Caco-2 (cell line): ENCODE data around the gene DPH1. TPM values are rescaled to one million over a fixed set of nuclear protein-coding genes. Genes with fewer than 3 reads are reported as not detected.

Source experiments
- BruUV-seq: library from RNA; stranded (reverse); fragments of 400-500 nt; replicated peaks from 2 replicates; lab custom pipeline; 2021; lab: Mats Ljungman, UMichigan
- CTCF ChIA-PET: fragments of 300-600 bp; sonication (Branson Sonifier 250); formaldehyde crosslinking; loops from one replicate; lab custom pipeline; 2022; ENCODE audit warnings: antibody characterized with exemption; lab: Charles Lee
- POLR2A ChIA-PET: fragments of 300-600 bp; sonication (Branson Sonifier 250); formaldehyde crosslinking; loops from one replicate; lab custom pipeline; 2022; ENCODE audit warnings: antibody characterized with exemption; lab: Charles Lee
- DNase-seq, 2 experiments: peaks; one replicate each; pipeline versions ENCODE4 v3.0.0 to v3.0.0-alpha.2; 2020 to 2022
- H3K27me3 ChIP-seq: replicated peaks from 2 replicates; pipeline ENCODE4 v1.6.0; 2011; ENCODE audit warnings: low read length; ENCODE audit not compliant: control insufficient read depth, insufficient read depth
- H3K36me3 ChIP-seq: 2 replicates; pipeline ENCODE4 v1.5.1; 2011; ENCODE audit warnings: low read length; ENCODE audit not compliant: control insufficient read depth, insufficient read depth
- H3K4me1 ChIP-seq: fragments of 250-450 bp; sonication (Bioruptor Pico); 2 replicates; pipeline ENCODE4 v1.5.1; 2020; ENCODE audit warnings: mild to moderate bottlenecking
- H3K4me3 ChIP-seq: 2 replicates; pipeline ENCODE4 v1.5.1; 2011; ENCODE audit warnings: low read depth, mild to moderate bottlenecking, control low read depth, low read length
- H3K9me3 ChIP-seq: fragments of 250-450 bp; sonication (Bioruptor Pico); 2 replicates; pipeline ENCODE4 v1.5.1; 2020; ENCODE audit warnings: mild to moderate bottlenecking, moderate library complexity
- H3K27ac Mint-ChIP-seq: one replicate; pipeline ENCODE4 v1.8.0; 2022; ENCODE audit warnings: mixed read lengths; ENCODE audit not compliant: unreplicated experiment
- H3K27me3 Mint-ChIP-seq: one replicate; pipeline ENCODE4 v1.8.0; 2022; ENCODE audit warnings: mixed read lengths; ENCODE audit not compliant: insufficient read depth, unreplicated experiment
- H3K36me3 Mint-ChIP-seq: one replicate; pipeline ENCODE4 v1.8.0; 2022; ENCODE audit warnings: mild to moderate bottlenecking, mixed read lengths; ENCODE audit not compliant: insufficient read depth, unreplicated experiment
- H3K4me1 Mint-ChIP-seq: one replicate; pipeline ENCODE4 v1.8.0; 2022; ENCODE audit warnings: low read depth, mixed read lengths; ENCODE audit not compliant: unreplicated experiment
- H3K4me3 Mint-ChIP-seq: one replicate; pipeline ENCODE4 v1.8.0; 2022; ENCODE audit warnings: mild to moderate bottlenecking, moderate library complexity, mixed read lengths; ENCODE audit not compliant: unreplicated experiment
- H3K9me3 Mint-ChIP-seq: one replicate; pipeline ENCODE4 v1.8.0; 2022; ENCODE audit warnings: mixed read lengths; ENCODE audit not compliant: unreplicated experiment
- intact Hi-C: fragments of 100-400 bp; cut with micrococcal nuclease; formaldehyde crosslinking; loops from one replicate; pipeline ENCODE4 v1.10.0; 2022; ENCODE audit not compliant: unreplicated experiment
- total RNA-seq: library from RNA; stranded (reverse); gene quantifications from 2 replicates; pipeline ENCODE4 v1.2.3, GENCODE V29; 2022
- TF ChIP-seq, protein P1 (sequence below), 2 experiments: fragments of 200-600 bp in 1 of 2; IDR thresholded peaks; 1 replicate in 1 of 2; 2 replicates in 1 of 2; pipeline versions ENCODE4 v1.5.1 to v1.8.0; 2011 to 2022; ENCODE audit warnings: antibody characterized with exemption in 1 of 2, control low read depth in 1 of 2, inconsistent platforms in 1 of 2, low read depth in 1 of 2, low read length in 1 of 2, mild to moderate bottlenecking in 1 of 2, moderate library complexity in 1 of 2; ENCODE audit not compliant: insufficient read depth in 1 of 2, severe bottlenecking in 1 of 2, unreplicated experiment in 1 of 2

DPH1 gene
- total RNA-seq, 1 experiment from 2014 or later = 52.0 TPM

DNA sequence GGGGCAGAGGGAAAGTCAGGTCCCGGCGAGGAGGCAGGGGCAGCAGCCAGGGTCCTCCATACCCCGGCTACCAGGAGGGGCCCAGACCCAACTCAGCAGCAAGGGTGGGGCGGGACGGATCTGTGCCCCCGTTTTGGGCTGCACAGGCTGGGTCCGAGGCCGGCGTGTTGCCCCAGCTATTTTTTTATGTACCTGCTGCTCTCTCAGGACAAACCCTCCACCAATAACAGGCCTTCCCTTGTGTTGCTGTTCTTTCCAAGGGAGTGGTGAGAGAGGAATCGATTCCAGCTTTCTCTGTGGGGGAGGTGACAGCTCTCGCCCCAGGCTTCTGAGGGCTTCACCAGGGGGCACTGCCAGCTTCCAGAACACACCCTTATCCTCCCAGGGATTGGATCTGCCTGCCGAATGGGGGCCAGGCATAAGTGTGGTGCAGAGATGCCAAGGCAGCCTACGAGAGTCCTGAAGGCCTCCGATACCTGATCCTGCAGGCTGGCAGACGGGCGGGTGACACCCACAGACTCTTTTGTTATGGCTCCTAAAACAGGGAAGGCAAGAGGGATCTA is 27.1 kb upstream of the DPH1 start:
- H3K27ac Mint-ChIP-seq = peak overlapping the region; percentile 70
- CTCF ChIA-PET = interaction anchor here (1.0 kb wide), 1 partner anchor 94 kb away, joined by 4 read pairs; no protein-coding TSS in a partner anchor

DNA sequence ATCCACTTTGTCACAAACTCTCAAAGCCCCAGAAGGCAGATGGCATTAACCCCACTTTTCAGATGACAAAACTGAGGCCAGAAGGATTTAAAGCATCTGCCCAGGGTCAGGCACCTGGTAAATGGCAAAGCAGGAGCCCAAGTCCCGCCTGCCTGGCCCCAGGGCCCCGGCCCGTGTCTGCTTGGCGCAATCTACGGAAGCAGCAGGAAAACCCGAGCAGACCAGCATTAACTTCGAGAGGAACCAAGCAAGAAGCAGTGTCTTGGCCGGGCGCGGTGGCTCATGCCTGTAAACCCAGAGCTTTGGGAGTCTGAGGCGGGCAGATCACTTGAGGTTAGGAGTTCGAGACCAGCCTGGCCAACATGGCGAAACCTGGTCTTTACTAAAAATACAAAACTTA is 26.4 kb upstream of the DPH1 start:
- Histone ChIP-seq H3K27me3 (no peaks in the 10 kb centered on the region), H3K4me1 (peaks cover 17% of the 10 kb centered on the region), H3K36me3 (no peaks in the 10 kb centered on the region), H3K9me3 (no peaks in the 10 kb centered on the region), H3K4me3 (no peak overlapping the region)
- no TSS peak for BruUV-seq
- TF ChIP-seq, protein P1, sequence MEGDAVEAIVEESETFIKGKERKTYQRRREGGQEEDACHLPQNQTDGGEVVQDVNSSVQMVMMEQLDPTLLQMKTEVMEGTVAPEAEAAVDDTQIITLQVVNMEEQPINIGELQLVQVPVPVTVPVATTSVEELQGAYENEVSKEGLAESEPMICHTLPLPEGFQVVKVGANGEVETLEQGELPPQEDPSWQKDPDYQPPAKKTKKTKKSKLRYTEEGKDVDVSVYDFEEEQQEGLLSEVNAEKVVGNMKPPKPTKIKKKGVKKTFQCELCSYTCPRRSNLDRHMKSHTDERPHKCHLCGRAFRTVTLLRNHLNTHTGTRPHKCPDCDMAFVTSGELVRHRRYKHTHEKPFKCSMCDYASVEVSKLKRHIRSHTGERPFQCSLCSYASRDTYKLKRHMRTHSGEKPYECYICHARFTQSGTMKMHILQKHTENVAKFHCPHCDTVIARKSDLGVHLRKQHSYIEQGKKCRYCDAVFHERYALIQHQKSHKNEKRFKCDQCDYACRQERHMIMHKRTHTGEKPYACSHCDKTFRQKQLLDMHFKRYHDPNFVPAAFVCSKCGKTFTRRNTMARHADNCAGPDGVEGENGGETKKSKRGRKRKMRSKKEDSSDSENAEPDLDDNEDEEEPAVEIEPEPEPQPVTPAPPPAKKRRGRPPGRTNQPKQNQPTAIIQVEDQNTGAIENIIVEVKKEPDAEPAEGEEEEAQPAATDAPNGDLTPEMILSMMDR (IDR thresholded peaks at IDR 0.05; ENCODE audit: insufficient read depth in 1 of 2, low read depth in 1 of 2, low read length in 1 of 2, severe bottlenecking in 1 of 2, unreplicated experiment in 1 of 2) = no peak
- H3K36me3 Mint-ChIP-seq = peaks cover 6% of the 10 kb centered on the region
- ChIA-PET POLR2A (no interaction called here), CTCF (no interaction called here)
- DNase-seq = no peak
- no peaks in the 10 kb centered on the region for H3K9me3 Mint-ChIP-seq
- peaks cover 18% of the 10 kb centered on the region for H3K4me1 Mint-ChIP-seq
- no peaks in the 10 kb centered on the region for H3K27me3 Mint-ChIP-seq
- intact Hi-C loops = no loop called here
- H3K4me3 Mint-ChIP-seq = no peak overlapping the region
- H3K27ac Mint-ChIP-seq = no peak overlapping the region

More for the DNA sequence above, 27.1 kb upstream of the DPH1 start:
- no peak overlapping the region for H3K4me3 ChIP-seq
- no peak for DNase-seq
- H3K27me3 ChIP-seq = no peaks in the 10 kb centered on the region
- Mint-ChIP-seq H3K27me3 (no peaks in the 10 kb centered on the region), H3K4me1 (peaks cover 14% of the 10 kb centered on the region), H3K4me3 (no peak overlapping the region), H3K9me3 (no peaks in the 10 kb centered on the region), H3K36me3 (peaks cover 6% of the 10 kb centered on the region)
- H3K36me3 ChIP-seq = no peaks in the 10 kb centered on the region
- POLR2A ChIA-PET = no interaction called here
- H3K4me1 ChIP-seq = peaks cover 22% of the 10 kb centered on the region
- intact Hi-C loops = no loop called here
- TF ChIP-seq, protein P1 (IDR thresholded peaks at IDR 0.05; ENCODE audit: insufficient read depth in 1 of 2, low read depth in 1 of 2, low read length in 1 of 2, severe bottlenecking in 1 of 2, unreplicated experiment in 1 of 2) = no peak
- no peaks in the 10 kb centered on the region for H3K9me3 ChIP-seq
- no TSS peak for BruUV-seq

DNA sequence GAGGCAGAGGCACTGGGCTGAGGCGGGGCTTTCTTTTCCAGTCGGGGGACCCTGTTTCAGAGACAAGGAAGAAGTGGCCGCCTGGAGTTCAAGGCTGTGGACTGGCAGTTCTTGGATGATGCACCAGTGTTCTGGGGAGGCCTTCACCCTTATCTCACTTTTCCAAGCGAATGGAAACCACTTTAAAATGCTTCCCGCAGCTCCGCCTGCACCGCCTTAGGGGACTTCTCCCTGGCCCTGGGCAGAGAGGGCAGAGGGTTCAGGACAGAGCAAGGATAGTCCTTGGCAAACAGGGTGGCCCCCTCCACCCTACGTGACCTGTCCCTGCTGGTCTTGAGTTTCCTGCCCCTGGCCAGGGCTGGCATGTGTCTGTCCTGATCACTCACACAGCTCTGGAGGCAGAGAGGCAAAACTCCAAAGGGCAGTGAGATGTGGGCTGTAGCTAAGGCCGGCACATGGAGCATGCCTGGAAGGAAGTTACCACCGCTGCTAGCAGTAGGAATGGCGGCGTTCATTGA is 25.5 kb upstream of the DPH1 start:
- Mint-ChIP-seq H3K9me3 (no peaks in the 10 kb centered on the region), H3K36me3 (peaks cover 6% of the 10 kb centered on the region), H3K4me1 (peaks cover 20% of the 10 kb centered on the region), H3K27me3 (no peaks in the 10 kb centered on the region), H3K4me3 (no peak overlapping the region), H3K27ac (no peak overlapping the region)
- H3K4me1 ChIP-seq = peaks cover 7% of the 10 kb centered on the region
- H3K27me3 ChIP-seq = no peaks in the 10 kb centered on the region
- H3K36me3 ChIP-seq = no peaks in the 10 kb centered on the region
- H3K9me3 ChIP-seq = no peaks in the 10 kb centered on the region
- ChIA-PET CTCF (interaction anchor here (0.9 kb wide), 1 partner anchor 96 kb away, joined by 3 read pairs; no protein-coding TSS in a partner anchor), POLR2A (no interaction called here)
- H3K4me3 ChIP-seq = no peak overlapping the region
- TF ChIP-seq, protein P1 (IDR thresholded peaks at IDR 0.05; ENCODE audit: insufficient read depth in 1 of 2, low read depth in 1 of 2, low read length in 1 of 2, severe bottlenecking in 1 of 2, unreplicated experiment in 1 of 2) = no peak
- DNase-seq = no peak
- no TSS peak for BruUV-seq
- intact Hi-C loops = no loop called here
